Loucy (cell line): ENCODE measurements around the gene AGR3.

Experiments used
- H2AFZ ChIP-seq: fragments of 200-600 bp; sonication (generic); 2 replicates; pipeline ENCODE4 v1.6.0; 2016; ENCODE audit warnings: antibody characterized with exemption, mild to moderate bottlenecking, low read length, moderate library complexity
- H3F3A ChIP-seq: fragments of 200-600 bp; 2 replicates; pipeline ENCODE4 v1.6.0; 2016; ENCODE audit warnings: antibody characterized with exemption, low read depth, mild to moderate bottlenecking
- H3K27me3 ChIP-seq: fragments of 200-600 bp; sonication (generic); 2 replicates; pipeline ENCODE4 v1.6.1; 2014; ENCODE audit warnings: low read length, mild to moderate bottlenecking; ENCODE audit not compliant: insufficient read depth, poor library complexity, severe bottlenecking
- H3K36me3 ChIP-seq: fragments of 200-600 bp; sonication (generic); 2 replicates; pipeline ENCODE4 v1.6.1; 2016; ENCODE audit warnings: low read length; ENCODE audit not compliant: insufficient read depth
- H3K4me1 ChIP-seq: fragments of 200-600 bp; sonication (generic); 2 replicates; pipeline ENCODE4 v1.5.1; 2014; ENCODE audit warnings: low read length, mild to moderate bottlenecking; ENCODE audit not compliant: insufficient read depth, poor library complexity, severe bottlenecking
- H3K4me2 ChIP-seq: fragments of 200-600 bp; sonication (generic); 2 replicates; pipeline ENCODE4 v1.6.0; 2014; ENCODE audit warnings: antibody characterized with exemption, low read length, low read depth, mild to moderate bottlenecking; ENCODE audit not compliant: poor library complexity, severe bottlenecking
- H3K4me3 ChIP-seq: fragments of 200-600 bp; sonication (generic); 2 replicates; pipeline ENCODE4 v1.5.1; 2014; ENCODE audit warnings: low read length, mild to moderate bottlenecking, mixed read lengths; ENCODE audit not compliant: poor library complexity, severe bottlenecking
- H3K79me2 ChIP-seq: fragments of 200-600 bp; sonication (generic); 2 replicates; pipeline ENCODE4 v1.6.1; 2014; ENCODE audit warnings: low read length; ENCODE audit not compliant: insufficient read depth
- H3K9ac ChIP-seq: fragments of 200-600 bp; sonication (generic); 2 replicates; pipeline ENCODE4 v1.6.0; 2014; ENCODE audit warnings: mild to moderate bottlenecking, low read depth, low read length, moderate library complexity; ENCODE audit not compliant: poor library complexity, severe bottlenecking
- H3K9me2 ChIP-seq: fragments of 200-600 bp; sonication (generic); replicated peaks from 2 replicates; pipeline ENCODE4 v1.6.1; 2016; ENCODE audit warnings: low read depth, low read length, mixed read lengths
- H3K9me3 ChIP-seq: fragments of 200-600 bp; sonication (generic); 2 replicates; pipeline ENCODE4 v1.6.1; 2014; ENCODE audit warnings: mild to moderate bottlenecking, antibody characterized with exemption, low read length, low read depth; ENCODE audit not compliant: insufficient read depth
- H4K20me1 ChIP-seq: fragments of 200-600 bp; sonication (generic); 2 replicates; pipeline ENCODE4 v1.6.0; 2014; ENCODE audit warnings: antibody characterized with exemption, low read length, mild to moderate bottlenecking; ENCODE audit not compliant: insufficient read depth, poor library complexity, severe bottlenecking
- EZH2phosphoT487 ChIP-seq: fragments of 200-600 bp; IDR thresholded peaks from 2 replicates; pipeline ENCODE4 v1.6.1; 2018; ENCODE audit warnings: antibody characterized with exemption, mild to moderate bottlenecking, moderate library complexity, borderline replicate concordance
- TF ChIP-seq, protein P1 (sequence below): fragments of 200-600 bp; sonication (generic); conservative IDR thresholded peaks from 2 replicates; pipeline ENCODE4 v1.5.1; 2014; ENCODE audit warnings: mild to moderate bottlenecking, antibody characterized with exemption, low read length

AGR3 gene

DNA sequence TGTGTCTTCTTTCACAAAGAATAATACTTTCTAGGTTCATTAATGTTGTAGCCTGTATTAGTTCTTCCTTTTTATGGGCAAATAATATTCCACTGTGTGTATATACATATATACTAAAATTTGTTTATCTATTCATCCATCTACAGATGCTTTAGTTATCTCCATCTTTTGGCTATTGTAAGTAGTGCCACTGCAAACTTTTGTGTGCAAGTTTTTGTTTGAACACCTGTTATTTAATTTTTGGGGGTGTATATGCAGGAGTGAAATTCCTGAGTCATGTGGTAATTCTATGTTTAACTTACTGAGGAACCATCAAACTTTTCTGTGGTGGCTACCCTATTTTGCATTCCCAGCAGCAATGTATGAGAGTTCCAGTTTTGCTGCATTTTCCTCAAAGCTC is 37.7 kb upstream of the AGR3 start:
- no peaks in the 10 kb centered on the region for H3K27me3 ChIP-seq
- H3K9me3 ChIP-seq, result no peaks in the 10 kb centered on the region
- peaks cover 9% of the 10 kb centered on the region for H3K4me1 ChIP-seq
- TF ChIP-seq EZH2phosphoT487, result no peak
- TF ChIP-seq, protein P1, sequence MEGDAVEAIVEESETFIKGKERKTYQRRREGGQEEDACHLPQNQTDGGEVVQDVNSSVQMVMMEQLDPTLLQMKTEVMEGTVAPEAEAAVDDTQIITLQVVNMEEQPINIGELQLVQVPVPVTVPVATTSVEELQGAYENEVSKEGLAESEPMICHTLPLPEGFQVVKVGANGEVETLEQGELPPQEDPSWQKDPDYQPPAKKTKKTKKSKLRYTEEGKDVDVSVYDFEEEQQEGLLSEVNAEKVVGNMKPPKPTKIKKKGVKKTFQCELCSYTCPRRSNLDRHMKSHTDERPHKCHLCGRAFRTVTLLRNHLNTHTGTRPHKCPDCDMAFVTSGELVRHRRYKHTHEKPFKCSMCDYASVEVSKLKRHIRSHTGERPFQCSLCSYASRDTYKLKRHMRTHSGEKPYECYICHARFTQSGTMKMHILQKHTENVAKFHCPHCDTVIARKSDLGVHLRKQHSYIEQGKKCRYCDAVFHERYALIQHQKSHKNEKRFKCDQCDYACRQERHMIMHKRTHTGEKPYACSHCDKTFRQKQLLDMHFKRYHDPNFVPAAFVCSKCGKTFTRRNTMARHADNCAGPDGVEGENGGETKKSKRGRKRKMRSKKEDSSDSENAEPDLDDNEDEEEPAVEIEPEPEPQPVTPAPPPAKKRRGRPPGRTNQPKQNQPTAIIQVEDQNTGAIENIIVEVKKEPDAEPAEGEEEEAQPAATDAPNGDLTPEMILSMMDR, result no peak
- no peaks in the 10 kb centered on the region for H4K20me1 ChIP-seq
- H2AFZ ChIP-seq, result no peak overlapping the region
- no peak overlapping the region for H3K4me2 ChIP-seq
- H3K4me3 ChIP-seq, result no peak overlapping the region
- H3K79me2 ChIP-seq, result no peaks in the 10 kb centered on the region
- H3K9ac ChIP-seq, result no peak overlapping the region
- H3K9me2 ChIP-seq, result no peaks in the 10 kb centered on the region
- no peaks in the 10 kb centered on the region for H3K36me3 ChIP-seq
- H3F3A ChIP-seq, result no peaks in the 10 kb centered on the region

- Histone ChIP-seq H3K9me2 (no peaks in the 10 kb centered on the region), H3K4me2 (no peak overlapping the region), H4K20me1 (no peaks in the 10 kb centered on the region), H3K4me3 (no peak overlapping the region), H3K27me3 (no peaks in the 10 kb centered on the region), H3F3A (no peaks in the 10 kb centered on the region), H3K36me3 (no peaks in the 10 kb centered on the region), H3K9ac (no peak overlapping the region), H3K79me2 (no peaks in the 10 kb centered on the region), H2AFZ (no peak overlapping the region), H3K4me1 (peaks cover 9% of the 10 kb centered on the region), H3K9me3 (no peaks in the 10 kb centered on the region)
- TF ChIP-seq EZH2phosphoT487, result no peak
- TF ChIP-seq, protein P1, result peak; percentile 91
Measured at GRCh38 chr7:16918288-16918895, 36.6 kb upstream of the AGR3 start.

DNA sequence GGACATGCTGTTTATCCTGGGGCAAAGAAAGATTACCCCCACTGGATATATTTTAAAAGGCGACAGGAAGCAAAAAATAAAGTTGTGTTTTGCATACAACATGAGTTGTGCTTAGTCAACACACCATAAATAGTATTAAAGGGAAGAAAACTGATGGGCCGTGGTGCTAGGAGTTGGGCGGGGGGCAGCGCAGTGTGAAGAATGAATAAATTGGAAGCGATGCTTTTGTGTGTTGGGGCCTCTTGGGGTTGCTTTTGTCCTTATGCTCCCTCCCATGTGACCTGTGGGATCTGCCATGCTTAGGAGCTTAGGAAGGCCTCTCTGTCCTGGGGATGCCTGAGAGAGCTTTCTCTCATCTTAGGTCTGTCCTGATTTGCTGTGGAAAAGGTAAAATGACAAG is 35.0 kb upstream of the AGR3 start:
- H3K4me3 ChIP-seq, result no peak overlapping the region
- TF ChIP-seq EZH2phosphoT487, result no peak
- TF ChIP-seq, protein P1, result no peak
- H3K36me3 ChIP-seq, result no peaks in the 10 kb centered on the region
- no peaks in the 10 kb centered on the region for H3K9me2 ChIP-seq
- H3K4me2 ChIP-seq, result no peak overlapping the region
- H3K9ac ChIP-seq, result no peak overlapping the region
- 0 out of 2 replicates have a peak overlapping the region, but pooled peaks have one; percentile 63 for H2AFZ ChIP-seq
- no peaks in the 10 kb centered on the region for H3K27me3 ChIP-seq
- H4K20me1 ChIP-seq, result no peaks in the 10 kb centered on the region
- no peaks in the 10 kb centered on the region for H3F3A ChIP-seq
- H3K4me1 ChIP-seq, result peaks cover 4% of the 10 kb centered on the region
- no peaks in the 10 kb centered on the region for H3K79me2 ChIP-seq
- no peaks in the 10 kb centered on the region for H3K9me3 ChIP-seq
